Amniotic stem cell (primary cell): ENCODE results near the gene PRPS1.
"Not testable (repeated sequence)": the region's sequence is repeated elsewhere in the genome, so short reads cannot be mapped to it uniquely, and the experiment has no call there.

Experiments
- DNase-seq: peaks from one replicate; lab custom pipeline; 2025; lab: John Stamatoyannopoulos, UW

Gene PRPS1

GRCh38 chrX:107675365-107675654 is 47.0 kb downstream of the PRPS1 start:
- no peak for DNase-seq

DNA sequence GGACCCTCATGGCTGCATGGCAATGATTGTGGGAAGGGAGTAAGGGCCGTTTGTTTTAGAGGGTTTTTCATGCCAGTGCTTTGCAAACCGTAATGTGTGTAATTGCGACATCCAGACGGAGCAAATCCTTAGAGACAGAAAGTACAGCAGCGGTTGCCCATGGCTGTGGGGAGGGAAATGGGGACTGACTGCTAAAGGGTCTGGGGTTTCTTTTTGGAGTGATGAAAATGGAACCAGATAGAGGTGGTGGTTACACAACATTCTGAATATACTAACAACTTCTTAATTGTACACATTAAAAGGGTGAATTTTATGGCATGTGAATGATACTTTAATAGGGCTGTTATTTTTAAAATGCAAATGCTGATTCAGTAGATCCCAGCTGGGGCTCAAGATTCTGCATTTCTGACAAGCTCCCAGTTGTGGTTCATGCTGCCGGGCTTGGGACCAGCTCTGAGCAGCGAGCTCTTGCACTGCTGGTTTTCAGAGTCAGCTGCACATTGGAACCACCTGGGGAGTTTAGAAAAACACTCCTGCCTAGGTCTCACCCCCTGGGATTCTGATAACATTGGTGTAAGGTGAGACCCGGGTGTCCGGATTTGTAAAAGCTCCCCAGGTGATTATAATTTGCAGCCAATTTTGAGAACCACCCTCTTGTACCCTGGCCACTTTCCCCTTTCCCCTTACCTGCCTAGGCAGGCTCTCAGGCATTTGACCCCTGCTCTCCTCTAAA is 47.7 kb downstream of the PRPS1 start:
- no peak for DNase-seq

DNA sequence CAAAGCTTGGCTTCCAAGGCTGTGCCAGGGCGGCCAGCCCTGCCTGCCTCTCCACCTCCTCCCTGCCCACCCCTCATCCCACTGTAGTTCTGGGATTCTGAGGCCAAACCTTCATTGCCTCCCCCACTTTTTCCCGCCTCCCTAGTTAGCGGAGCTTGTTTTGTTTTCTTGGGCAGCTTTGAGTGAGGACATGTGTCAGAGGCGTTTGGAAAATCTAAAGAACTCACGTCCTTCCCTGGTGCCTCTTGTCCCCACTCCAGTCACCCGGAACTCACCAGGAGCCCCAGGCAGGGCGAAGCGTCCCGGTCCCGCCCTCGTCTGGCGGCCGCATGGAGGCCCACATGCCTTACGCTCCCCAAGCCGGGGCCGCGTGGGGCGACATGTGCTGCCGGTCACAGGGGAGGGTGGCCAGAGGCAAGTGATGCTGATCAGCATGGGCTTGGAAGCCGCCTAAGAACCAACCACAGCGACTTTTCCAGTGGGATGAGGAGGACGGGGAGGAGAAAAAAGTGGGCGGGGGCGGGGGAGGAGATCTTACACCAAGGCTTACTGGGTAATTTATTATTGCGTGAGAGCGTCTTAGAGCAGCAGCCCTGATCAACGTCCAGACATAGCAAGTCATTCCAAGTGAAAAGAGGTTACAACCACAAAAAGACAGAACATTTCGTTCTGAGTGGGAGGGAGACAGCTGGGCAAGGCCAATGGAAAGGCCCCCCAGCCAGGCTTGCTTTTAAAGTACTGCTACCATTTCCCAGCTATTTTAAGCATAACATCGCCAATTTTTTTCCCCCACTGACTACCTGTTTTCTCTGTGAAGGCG is 48.5 kb downstream of the PRPS1 start:
- peak; percentile 71 for DNase-seq

- DNase-seq: no peak
Observed at GRCh38 chrX:107677501-107677901, 49.2 kb downstream of the PRPS1 start.

GRCh38 chrX:107677909-107678308 is 49.6 kb downstream of the PRPS1 start:
- DNase-seq: no peak

DNA sequence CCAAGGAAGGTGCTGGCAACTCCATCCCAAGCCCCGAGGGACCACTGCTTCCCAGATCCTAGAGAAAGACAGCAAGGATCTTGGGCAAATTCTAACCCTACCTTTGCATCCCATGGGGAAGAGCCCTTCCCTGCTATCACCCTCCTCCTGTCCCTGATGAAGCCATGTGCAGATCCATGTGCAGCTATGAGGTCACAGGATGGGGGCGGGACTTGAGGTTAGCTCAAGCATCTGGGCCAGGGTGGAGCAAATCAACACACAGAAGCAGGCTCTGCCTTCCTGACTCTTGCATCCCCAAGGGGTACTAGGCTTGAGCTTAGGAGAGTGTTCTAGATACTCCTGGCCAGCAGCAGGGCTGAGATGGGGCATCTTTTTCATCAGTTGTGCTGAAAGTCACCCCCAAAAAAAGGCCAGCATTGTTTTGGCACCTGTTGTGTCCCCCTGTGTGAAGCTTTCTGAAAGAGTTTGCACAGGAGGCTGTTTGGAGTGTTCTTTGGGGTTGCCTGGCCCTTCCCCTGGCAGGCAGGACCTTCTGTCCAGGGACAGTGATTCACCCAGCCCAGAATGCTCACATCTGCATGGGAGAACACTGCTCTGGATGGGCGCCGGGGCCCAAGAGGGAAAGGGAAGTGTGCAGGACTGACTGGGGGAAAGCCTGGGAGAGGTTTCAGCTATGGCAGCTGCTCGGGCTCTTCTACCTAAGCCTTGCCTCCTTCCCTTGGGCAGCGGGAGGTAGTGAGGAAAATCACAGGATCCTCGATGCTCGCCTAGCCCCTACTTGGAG is 50.8 kb downstream of the PRPS1 start:
- DNase-seq: peak; percentile 2

DNA sequence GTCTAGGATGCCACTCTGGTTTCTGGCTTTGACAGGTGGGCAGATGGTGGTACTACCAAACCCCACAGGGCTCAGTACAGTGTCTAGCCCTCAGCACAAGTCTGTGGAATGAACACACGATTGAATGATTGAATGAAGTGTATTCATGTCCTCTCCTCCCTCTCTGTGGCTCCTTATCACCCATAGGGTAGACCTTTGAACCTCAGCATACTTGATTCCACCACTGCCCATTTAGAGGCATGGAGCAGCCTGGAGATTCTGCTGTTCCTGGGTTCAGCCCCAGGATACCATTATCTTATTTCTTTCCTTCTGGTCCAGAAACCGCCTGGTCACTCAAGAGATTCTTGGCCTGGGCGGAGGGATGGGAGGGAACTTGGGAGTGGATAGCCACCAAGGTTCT is 53.9 kb downstream of the PRPS1 start:
- no peak for DNase-seq

DNA sequence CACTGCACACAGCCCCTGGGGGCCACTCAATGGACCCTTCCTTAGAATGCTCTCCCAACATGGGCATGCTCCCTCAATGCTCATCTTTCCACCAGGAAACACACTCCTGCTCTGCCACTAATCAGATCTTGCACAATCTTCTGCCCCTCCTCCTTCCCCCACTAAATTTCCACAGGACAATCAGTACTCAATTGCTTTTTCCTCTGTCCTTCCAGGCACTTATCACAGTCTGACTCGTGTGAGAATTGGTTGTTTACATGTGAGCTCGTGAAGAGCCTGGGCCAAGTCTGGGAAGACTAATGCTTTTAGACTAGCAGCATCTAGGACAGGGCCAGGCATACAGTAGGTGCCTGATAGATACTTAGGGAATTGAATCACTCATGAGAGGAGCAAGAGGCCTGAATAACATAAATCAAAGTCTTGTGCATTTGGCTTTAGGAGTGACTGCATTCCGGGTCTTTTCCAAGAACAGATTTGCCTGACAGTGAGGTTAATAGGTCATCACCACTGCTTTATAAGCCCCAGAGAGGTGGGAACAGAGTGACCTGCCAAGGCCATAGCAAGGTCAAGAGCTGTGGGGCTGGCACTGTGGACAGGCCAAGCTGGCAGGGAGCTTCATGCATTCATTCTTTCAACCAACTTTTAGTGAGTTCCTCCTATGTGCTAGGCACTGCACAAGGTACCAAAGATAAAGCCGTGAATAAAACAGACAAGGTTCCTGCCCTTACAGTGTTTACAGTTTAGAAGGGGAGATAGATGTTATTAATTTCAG is 55.0 kb downstream of the PRPS1 start:
- no peak for DNase-seq

GRCh38 chrX:107683931-107684330 is 55.6 kb downstream of the PRPS1 start:
- no peak for DNase-seq

GRCh38 chrX:107684956-107685385 is 56.7 kb downstream of the PRPS1 start:
- DNase-seq: no peak

DNA sequence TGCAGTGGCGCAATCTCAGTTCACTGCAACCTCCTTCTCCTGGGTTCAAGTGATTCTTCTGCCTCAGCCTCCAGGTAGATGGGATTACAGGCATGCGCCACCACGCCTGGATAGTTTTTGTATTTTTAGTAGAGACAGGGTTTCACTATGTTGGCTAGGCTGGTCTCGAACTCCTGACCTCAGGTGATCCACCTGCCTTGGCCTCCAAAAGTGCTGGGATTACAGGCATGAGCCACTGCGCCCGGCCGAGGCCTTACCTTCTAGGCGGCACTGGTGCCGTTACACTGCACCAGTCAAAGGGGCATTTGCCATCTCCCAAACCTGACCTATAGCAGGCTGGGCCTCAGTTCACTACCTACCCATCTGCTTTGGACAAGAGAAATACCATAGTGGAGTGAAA is 57.3 kb downstream of the PRPS1 start:
- not testable (repeated sequence) for DNase-seq

- DNase-seq: no peak
Observed at GRCh38 chrX:107686026-107686425, 57.7 kb downstream of the PRPS1 start.

DNA sequence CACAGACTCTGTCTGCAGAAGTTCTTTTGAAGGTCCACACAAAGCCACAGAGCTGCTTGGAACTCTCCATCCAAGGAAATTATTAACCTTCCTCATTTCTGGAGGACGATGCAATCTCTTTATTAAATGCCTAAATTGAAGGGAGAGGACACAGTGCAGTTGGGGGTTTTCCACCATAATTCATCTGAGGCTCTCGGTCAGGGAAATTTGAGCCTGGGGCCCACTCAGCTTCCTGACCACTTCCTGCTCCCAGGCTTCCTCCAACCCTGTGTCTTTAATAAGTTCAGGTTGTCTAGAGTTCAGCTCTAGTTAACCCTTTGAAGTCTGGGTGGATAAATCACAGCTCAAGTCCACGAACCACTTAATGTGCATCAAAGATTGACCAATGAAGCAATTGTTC is 58.5 kb downstream of the PRPS1 start:
- no peak for DNase-seq

DNA sequence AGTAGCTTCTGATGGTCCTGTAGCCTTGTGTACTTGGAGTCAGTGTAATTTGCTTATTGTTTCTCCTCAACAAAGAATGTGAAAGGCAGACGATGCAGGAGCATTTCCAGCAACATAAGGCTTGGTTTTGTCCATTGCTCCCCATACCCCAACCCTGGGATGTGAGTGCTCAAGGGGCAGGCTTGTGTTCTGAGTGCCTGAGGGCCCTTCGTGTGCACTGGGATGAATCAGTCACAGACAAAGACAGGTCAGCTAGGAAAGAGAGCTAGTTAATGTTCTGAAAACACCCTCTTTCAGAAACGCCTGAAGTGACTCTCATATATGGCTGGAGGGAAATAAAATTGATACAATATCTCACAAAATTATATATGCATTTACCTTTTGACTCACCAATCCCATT is 59.1 kb downstream of the PRPS1 start:
- DNase-seq: no peak

GRCh38 chrX:107691024-107691448 is 62.7 kb downstream of the PRPS1 start:
- DNase-seq: no peak

GRCh38 chrX:107699616-107700015 is 71.3 kb downstream of the PRPS1 start:
- no peak for DNase-seq

- no peak for DNase-seq
Observed at GRCh38 chrX:107700317-107700774, 72.0 kb downstream of the PRPS1 start.
